ENCODE results near the gene NAA25.

Gene NAA25

DNA sequence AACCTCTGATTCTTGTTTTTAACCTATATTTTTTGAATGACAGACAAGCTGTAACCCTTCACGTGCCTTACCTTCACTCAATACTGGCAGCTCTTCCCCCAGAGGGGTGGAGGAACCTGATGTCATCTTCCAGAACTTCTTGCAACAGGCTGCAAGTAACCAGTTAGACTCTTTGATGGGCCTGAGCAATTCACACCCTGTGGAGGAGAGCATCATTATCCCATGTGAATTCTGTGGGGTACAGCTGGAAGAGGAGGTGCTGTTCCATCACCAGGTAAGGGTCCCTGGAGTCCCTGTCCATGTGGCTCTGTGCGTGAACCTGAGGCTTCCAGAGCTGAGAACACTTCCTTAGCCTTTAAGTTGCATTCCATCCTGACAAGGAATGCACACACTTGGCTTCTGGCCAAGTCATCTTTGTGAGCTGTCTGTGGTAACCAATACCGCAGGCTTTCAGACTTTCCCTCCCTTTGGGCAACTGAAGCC, 39.5 kb upstream of the NAA25 start:
- TF ChIP-seq TSHZ2 (CRISPR knock-in tag; IDR thresholded peaks at IDR 0.05) (no peak), OSR1 (CRISPR knock-in tag; IDR thresholded peaks at IDR 0.05) (no peak), TCF4 (CRISPR knock-in tag; IDR thresholded peaks at IDR 0.05; ENCODE audit: borderline replicate concordance) (no peak), BACH2 (CRISPR knock-in tag; IDR thresholded peaks at IDR 0.05; ENCODE audit: borderline replicate concordance) (no peak), CSRNP3 (CRISPR knock-in tag; IDR thresholded peaks at IDR 0.05) (no peak), RARB (CRISPR knock-in tag; IDR thresholded peaks at IDR 0.05) (no peak), ESRRG (CRISPR knock-in tag; IDR thresholded peaks at IDR 0.05) (no peak)
- TF ChIP-seq, protein P1, sequence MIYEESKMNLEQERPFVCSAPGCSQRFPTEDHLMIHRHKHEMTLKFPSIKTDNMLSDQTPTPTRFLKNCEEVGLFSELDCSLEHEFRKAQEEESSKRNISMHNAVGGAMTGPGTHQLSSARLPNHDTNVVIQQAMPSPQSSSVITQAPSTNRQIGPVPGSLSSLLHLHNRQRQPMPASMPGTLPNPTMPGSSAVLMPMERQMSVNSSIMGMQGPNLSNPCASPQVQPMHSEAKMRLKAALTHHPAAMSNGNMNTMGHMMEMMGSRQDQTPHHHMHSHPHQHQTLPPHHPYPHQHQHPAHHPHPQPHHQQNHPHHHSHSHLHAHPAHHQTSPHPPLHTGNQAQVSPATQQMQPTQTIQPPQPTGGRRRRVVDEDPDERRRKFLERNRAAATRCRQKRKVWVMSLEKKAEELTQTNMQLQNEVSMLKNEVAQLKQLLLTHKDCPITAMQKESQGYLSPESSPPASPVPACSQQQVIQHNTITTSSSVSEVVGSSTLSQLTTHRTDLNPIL (CRISPR knock-in tag; IDR thresholded peaks at IDR 0.05; ENCODE audit: low read depth) = no peak
- TF ChIP-seq, protein P2, sequence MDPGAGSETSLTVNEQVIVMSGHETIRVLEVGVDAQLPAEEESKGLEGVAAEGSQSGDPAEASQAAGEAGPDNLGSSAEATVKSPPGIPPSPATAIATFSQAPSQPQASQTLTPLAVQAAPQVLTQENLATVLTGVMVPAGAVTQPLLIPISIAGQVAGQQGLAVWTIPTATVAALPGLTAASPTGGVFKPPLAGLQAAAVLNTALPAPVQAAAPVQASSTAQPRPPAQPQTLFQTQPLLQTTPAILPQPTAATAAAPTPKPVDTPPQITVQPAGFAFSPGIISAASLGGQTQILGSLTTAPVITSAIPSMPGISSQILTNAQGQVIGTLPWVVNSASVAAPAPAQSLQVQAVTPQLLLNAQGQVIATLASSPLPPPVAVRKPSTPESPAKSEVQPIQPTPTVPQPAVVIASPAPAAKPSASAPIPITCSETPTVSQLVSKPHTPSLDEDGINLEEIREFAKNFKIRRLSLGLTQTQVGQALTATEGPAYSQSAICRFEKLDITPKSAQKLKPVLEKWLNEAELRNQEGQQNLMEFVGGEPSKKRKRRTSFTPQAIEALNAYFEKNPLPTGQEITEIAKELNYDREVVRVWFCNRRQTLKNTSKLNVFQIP (CRISPR knock-in tag; IDR thresholded peaks at IDR 0.05; ENCODE audit: borderline replicate concordance, low read depth) = no peak
- peak; percentile 88 for ATAC-seq

GRCh38 chr12:112146123-112146522, 37.5 kb upstream of the NAA25 start:
- no peak for ATAC-seq
- TF ChIP-seq SNAI2 (CRISPR knock-in tag; IDR thresholded peaks at IDR 0.05) (no peak), ZNF565 (CRISPR knock-in tag; conservative IDR thresholded peaks at IDR 0.05; ENCODE audit: low read depth) (no peak), ESRRG (CRISPR knock-in tag; IDR thresholded peaks at IDR 0.05) (no peak), ZFP30 (CRISPR knock-in tag; IDR thresholded peaks at IDR 0.05) (no peak), ISL1 (CRISPR knock-in tag; IDR thresholded peaks at IDR 0.05) (no peak), PPARA (CRISPR knock-in tag; IDR thresholded peaks at IDR 0.05; ENCODE audit: borderline replicate concordance) (no peak), TOX (CRISPR knock-in tag; IDR thresholded peaks at IDR 0.05; ENCODE audit: borderline replicate concordance) (no peak), ZNF70 (CRISPR knock-in tag; IDR thresholded peaks at IDR 0.05) (no peak), ARNTL (CRISPR knock-in tag; IDR thresholded peaks at IDR 0.05; ENCODE audit: borderline replicate concordance, low read depth) (no peak), TCF4 (CRISPR knock-in tag; IDR thresholded peaks at IDR 0.05; ENCODE audit: borderline replicate concordance) (no peak), BACH2 (CRISPR knock-in tag; IDR thresholded peaks at IDR 0.05; ENCODE audit: borderline replicate concordance) (no peak), OSR1 (CRISPR knock-in tag; IDR thresholded peaks at IDR 0.05) (no peak), CSDC2 (CRISPR knock-in tag; IDR thresholded peaks at IDR 0.05) (no peak)
- TF ChIP-seq, protein P1 (CRISPR knock-in tag; IDR thresholded peaks at IDR 0.05; ENCODE audit: low read depth) = no peak

DNA sequence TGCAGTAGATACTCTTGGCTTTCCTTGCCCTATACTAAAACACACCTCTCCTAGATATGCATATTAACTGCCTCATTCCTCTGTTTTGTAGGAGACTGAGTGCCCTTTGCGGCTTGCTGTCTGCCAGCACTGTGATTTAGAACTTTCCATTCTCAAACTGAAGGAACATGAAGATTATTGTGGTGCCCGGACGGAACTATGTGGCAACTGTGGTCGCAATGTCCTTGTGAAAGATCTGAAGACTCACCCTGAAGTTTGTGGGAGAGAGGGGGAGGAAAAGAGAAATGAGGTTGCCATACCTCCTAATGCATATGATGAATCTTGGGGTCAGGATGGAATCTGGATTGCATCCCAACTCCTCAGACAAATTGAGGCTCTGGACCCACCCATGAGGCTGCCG, 32.1 kb upstream of the NAA25 start:
- TF ChIP-seq, protein P2 (CRISPR knock-in tag; IDR thresholded peaks at IDR 0.05; ENCODE audit: borderline replicate concordance, low read depth) = no peak
- TF ChIP-seq CSDC2 (CRISPR knock-in tag; IDR thresholded peaks at IDR 0.05) (no peak), CSRNP3 (CRISPR knock-in tag; IDR thresholded peaks at IDR 0.05) (no peak), ZFP30 (CRISPR knock-in tag; IDR thresholded peaks at IDR 0.05) (no peak), ZNF8 (CRISPR knock-in tag; IDR thresholded peaks at IDR 0.05) (no peak), SNAI2 (CRISPR knock-in tag; IDR thresholded peaks at IDR 0.05) (no peak), OSR1 (CRISPR knock-in tag; IDR thresholded peaks at IDR 0.05) (no peak), BACH2 (CRISPR knock-in tag; IDR thresholded peaks at IDR 0.05; ENCODE audit: borderline replicate concordance) (no peak)
- ATAC-seq = no peak
